ENCODE measurements around the gene GAS2L1.
A peak's percentile ranks its signal among the peaks of the same experiment; 100 is the strongest.
"Not testable (repeated sequence)": the region's sequence is repeated elsewhere in the genome, so short reads cannot be mapped to it uniquely, and the experiment has no call there.

Gene GAS2L1

DNA sequence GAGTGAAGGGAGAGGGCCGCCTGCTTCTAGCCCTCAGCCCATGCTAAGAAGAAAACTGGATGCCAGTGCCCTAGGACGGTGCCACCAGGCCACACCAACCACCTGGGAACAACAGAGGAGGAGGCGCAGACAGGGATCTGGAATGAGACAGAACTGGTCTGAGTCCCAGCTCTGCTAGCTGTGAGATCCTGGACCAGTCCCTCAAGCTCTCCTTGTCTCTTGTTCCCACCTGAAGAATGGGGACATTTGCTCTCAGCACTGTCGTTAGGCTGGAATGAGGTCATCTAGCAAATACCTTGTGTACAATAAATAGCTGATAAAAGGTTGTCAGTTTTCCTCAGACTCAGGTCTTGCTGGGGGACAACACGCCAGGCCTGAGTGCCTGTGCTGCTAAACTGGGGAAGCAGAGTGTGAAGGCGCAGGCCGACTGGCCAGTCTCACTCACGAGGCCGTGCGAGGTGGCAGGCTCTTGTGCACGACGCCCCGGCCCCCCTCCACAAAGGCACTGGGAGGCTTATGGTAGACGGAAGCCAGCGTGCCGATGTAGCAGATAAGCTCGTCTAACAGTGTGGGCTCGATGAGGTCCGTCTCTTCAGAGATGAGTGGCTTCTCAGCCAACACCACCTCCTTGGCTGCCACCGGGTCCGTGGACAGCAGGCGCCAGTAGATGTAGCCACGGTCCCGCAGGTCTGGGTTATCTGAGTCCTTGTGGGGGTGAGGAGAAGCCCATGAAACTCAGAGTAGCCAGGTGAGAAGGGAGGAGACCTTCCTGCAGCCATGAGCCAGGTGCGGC is 34.8 kb downstream of the GAS2L1 start:
- no peak for DNase-seq

DNA sequence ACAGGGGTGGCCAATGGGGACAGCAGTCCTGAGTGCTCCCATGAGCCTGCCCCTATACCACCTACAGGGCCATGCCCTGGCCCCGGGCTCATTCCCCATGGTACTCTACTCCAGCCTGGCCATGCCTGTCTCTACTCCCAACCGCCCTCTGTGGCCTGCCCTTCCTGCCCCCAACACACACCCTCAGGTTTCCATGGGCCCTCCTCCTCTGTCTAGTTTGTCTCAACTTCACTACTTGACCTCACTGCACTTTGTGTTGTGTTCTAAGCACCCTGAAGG is 35.3 kb downstream of the GAS2L1 start:
- DNase-seq: no peak

DNA sequence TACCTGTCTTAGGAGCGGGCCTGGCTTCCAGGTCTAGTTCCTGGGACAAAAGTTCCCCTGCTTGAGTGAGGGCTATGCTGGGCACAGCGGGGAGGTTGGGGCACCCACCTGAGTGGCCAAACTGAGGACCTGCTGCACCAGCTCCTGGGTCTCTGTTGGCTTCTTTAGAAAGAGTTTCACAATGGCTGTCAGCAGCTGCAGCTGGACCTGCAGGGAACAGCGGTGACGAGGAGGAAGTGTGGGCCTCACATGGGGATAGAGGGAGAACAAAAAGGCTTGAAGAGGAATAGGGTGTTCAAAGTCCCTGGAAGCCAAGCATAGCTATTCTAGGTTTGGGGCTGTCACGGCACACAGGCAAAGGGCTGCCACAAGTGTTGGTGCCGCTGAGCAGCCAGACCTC is 35.7 kb downstream of the GAS2L1 start:
- no peak for DNase-seq

DNA sequence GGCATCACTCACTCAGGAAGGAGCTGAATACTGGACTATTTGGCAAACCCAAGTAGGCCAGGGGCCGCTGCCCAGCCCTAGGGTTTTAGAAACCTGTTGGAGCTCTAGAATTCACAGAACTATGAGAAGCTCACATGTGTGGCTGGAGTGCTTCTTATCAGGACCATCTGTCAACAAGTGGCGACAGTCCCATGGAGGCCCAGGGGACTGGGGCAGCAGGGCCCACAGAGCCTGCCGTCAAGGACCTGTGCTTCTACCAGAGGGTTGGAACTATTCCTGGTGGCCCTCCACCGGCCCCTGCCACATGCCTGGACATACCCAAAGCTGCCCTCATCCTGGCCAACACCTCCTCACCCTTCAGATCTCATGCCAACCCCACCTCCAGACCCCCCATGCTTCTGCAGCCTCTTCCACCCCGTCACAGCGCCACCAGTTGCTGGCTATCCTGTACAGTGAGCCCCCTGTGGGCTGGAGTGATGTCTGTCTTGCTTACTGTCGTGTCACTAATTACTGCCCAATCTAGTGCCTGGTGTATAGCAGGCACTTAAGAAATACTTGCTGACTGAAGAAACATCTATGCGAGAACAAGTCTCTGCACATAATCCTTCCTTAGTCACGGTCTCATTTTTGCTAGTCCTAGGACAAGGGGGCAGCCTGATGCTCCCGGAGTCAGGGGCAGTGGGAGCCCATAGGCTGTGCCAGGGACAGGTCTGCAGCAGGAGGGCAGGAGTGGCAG is 36.3 kb downstream of the GAS2L1 start:
- peak in 3 of 58 donors; percentile 12 to 20 (median 19) for DNase-seq

DNA sequence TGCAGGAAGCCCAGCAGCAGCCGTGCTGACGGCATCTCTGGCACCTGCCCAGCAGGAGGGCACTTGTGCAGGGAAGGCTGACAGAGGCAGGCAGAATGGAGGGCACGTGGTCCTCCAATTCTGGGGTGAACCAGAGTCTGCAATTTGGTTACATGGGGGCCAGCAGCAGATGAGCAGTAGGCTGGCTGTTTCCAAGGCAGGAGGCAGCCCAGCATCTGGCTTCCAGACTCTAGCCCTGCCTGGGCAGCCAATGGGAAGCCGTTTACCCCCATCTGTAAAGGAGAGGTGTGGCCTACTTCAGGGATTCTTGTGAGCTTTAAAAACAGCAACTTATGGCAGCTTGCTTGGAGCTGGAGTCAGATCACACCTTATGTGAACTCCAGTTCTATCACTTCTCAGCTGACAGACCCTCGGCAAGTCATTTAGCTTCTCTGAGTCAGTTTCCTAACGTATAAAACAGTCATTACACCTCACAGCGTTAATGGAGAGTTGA is 36.9 kb downstream of the GAS2L1 start:
- peak in 48 of 58 donors; percentile 12 to 86 (median 42) for DNase-seq

DNA sequence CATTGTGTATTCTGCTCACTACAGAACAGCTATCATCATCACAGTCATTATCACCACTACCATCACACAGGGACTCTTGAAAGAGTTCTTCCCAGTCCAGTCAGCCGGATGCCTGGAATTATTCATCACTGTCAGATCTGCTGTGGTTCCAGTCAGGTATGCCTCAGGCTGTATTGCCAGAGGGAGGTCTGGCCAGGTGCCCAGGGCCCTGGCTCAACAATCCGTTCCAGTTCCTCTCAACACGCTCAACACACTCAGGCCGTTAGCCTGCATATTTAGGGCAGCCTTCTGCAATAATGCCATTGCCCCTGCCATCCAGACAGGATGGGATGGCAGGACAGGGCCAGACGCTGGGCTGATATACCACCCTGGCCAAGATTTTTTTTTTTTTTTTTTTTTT is 37.7 kb downstream of the GAS2L1 start:
- peak in 40 of 58 donors; percentile 14 to 80 (median 47) for DNase-seq

DNA sequence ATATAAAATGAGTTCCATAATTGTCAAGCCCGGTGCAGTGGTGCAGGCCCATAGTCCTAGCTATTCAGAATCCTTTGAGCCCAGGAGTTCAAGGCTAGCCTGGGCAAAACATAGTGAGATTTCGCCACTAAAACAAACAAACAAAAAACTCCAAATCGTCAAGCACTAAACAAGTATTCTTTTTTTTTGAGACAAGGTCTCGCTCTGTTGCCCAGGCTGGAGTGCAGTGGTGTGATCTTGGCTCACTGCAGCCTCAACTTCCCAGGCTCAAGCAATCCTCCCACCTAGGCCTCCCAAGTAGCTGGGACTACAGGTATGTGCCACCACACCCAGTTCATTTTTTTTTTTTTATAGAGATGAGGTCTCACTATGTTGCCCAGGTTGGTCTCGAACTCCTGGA is 38.4 kb downstream of the GAS2L1 start:
- not testable (repeated sequence) for DNase-seq

DNA sequence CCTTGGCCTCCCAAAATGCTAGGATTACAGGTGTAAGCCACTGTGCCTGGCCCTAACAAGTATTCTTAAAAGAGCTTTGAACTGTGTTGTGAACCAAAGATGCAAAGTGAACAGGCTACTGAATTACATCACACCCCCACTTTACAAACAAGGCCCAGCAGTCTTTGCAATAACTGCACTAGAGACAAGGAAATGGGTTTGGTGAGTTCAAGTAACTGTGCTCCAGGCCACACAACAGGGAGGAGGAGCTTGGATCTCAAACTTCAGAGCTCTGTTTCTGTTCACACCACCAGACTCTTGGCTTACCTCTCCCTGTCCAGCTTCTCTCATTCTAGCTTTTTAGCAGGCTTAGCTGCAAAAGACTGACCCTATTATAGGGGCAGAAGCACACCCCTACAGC is 39.5 kb downstream of the GAS2L1 start:
- peak in 15 of 58 donors; percentile 19 to 66 (median 42) for DNase-seq

DNA sequence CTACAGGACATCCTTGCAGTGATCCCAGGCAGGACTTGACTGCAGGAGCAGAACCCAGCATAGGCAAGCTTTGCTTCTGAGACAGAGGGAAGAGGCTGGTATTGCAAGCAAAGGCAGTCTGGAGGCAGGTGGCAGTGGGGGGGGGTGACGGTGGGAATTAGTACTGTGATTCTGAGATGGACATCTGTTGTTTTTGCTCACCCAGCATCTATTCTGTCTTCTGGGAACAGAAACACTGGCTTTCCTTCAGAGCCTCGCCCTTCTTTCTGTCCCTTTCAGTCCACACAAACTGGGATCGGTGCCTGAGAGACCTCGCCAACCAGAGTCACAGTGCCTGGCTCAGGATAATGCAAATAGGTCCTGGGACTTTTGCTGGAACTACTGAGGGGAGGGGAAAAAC is 40.2 kb downstream of the GAS2L1 start:
- DNase-seq: peak in 51 of 58 donors; percentile 29 to 92 (median 68)

DNA sequence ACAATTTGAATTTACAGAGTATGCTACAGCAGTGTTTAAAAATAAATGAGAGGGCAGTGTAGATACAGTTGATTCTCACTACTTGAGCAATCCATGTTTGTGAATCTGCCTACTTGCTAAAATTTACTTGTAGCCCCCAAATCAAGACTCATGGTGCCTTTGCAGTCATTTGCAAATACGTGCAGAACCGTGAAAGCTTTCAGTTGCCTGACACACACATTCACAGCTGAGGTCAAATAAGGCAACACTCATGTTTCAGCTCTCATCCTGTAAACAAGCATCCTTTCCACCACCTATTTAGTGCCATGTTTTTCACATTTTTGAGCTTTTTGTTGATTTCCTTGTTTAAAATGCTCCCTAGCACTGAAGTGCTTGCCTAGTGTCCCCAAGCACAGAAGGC is 41.6 kb downstream of the GAS2L1 start:
- no peak for DNase-seq

DNA sequence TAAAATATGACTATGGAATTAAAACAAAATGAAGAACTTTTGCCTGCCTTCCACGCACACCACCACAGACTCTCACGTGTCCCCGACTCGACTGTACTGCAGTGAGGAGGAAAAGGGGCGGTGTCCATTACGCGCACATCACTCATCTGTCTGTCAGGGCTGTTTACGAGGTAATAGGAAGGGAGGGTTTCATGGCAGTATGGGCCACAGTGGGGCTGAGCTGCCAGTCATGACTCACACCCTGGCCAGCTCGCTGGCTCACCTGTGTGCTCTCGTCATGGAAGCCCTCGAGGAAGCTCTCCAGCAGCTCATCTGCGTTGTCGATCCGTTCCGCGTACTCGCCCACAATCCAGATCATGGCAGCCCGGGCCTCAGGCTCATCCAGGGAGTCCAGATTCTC is 42.5 kb downstream of the GAS2L1 start:
- no peak for DNase-seq

DNA sequence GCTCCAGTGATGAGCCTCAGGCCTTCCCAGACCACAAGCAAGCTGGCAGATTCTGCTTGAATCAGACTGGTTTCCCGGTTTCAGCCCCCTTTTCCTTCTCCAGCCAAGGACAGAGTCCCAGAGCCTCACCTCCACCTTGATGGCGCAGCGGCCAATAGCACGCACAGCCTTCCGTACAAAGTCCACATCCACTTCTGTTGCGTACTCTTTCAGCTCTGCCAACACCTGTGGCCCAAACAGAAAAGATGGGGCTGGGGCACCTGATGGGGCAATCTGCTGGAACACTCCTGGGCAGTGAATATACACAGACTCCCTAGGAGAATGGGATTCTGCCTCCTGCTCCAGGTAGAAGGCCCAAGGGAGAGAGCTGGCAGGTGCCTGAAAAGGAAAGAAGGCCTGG is 44.6 kb downstream of the GAS2L1 start:
- DNase-seq: no peak

DNA sequence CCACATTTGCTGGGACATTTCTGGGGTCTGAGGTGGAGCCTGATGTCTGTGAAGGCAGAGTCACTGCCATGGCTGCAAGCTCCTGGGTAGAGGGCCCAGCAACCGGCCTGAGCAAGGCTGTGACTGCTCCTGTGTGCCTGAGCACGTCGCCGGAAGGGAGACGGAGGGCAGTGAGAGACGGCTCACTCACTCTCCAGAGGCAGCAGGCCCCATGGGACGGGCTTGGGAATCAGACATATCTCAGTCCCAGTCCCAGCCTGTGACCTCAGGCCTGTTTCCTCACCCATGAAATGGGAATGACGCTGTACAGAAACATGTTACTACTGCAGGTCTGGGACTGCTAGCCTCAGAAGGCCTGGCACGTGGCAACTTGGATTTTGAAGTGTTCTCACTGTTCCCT is 45.4 kb downstream of the GAS2L1 start:
- DNase-seq: no peak

DNA sequence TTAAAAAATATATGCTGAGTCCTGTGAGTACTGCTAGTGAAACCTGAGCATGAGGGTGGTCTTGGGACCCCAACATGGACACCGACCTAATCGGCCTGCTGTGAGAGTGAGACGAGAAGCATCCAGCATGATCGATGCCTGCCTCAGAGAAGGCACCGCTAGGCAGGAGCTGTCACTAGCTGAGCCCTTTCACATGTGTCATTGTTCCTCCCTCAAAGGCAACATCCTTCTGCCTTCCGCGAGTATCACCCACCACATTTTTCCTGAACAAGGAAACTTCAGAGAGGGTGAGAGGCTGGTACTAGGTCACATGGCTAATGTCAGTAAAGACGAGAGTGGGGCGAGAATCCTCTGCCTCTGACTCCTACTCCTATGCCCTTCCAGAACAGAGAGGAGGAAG is 46.3 kb downstream of the GAS2L1 start:
- DNase-seq: no peak

DNA sequence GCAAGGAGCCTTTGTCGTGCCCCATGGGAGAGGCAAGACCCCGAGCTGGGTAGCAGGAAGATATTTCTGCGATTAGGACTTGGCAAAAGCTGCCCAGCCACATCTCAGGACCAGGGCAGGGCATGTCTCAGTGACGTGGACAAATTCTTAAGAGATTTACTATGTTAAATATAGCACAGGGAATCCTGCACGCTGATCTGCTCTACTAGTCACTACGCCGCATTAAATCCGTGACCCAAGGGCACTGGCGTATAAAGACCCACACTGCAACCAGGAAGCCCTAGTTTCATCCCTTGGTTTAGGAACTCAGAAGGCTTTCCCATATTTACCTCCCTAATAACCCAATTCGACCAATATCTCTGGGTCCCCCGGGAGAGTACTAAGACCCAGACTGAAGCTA is 46.8 kb downstream of the GAS2L1 start:
- no peak for DNase-seq

DNA sequence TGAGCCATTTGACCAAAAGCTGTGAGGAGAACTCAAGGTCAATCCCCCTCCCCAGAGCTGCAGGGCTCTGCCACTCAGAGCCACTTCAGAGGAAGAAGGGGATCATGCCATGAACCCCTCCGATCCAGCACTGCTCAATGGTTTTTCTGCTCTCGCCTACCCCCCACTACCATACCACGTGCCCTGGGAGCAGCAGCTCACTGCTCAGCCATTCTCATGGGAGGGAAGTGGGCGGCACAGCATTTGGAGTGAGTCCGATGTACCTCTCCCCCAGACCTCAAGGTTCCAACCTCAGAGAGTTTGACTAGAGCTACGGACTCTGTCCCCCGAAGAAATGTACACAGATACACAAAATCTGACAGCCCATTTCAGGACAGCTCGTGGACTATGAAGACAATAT is 47.4 kb downstream of the GAS2L1 start:
- no peak for DNase-seq

DNA sequence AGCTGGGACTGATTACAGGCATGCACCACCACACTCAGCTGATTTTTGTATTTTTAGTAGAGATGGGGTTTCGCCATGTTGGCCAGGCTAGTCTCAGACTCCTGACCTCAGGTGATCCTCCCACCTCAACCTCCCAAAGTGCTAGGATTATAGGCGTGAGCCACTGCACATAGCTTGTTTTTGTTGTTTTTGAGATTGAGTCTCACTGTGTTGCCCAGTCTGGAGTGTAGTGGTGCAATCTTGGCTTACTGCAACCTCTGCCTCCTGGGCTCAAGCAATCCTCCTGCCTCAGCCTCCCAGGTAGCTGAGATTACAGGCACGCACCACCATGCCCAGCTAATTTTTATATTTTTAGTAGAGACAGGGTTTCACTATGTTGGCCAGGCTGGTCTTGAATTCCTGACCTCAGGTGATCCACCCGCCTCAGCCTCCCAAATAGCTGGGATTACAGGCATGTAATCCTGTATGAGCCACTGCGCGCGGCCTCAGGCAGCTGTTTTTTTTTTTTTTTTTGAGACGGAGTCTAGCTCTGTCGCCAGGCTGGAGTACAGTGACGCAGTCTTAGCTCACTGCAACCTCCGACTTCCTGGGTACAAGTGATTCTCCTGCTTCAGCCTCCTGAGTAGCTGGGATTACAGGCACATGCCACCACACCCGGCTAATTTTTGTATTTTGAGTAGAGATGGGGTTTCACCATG is 50.9 kb downstream of the GAS2L1 start:
- DNase-seq: not testable (repeated sequence)

DNA sequence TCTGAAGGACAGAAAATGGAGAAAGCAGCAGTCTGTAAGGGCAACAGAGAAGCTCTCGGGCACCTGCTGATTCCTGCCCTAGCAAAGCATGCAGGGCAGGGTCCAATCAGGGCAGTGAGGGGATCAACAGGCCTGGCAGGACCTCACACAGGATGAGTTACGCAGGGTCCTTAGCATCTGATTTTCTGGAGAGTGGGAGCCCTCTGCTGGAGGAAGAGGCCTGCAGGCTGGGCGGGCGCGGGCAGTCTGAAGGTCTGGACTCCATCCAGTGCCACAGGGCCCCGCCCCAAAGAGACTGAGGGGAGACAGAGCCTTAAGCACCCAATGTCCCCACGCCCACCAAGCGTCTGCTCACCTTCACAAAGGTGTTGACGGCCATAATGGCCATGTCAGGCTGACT is 53.0 kb downstream of the GAS2L1 start:
- peak in 50 of 58 donors; percentile 15 to 74 (median 41) for DNase-seq
